Measurements from ENCODE around the gene RFPL4AL1. TPM values are rescaled to one million over a fixed set of nuclear protein-coding genes. Genes with fewer than 3 reads are reported as not detected.
"Not testable (repeated sequence)": the region's sequence is repeated elsewhere in the genome, so short reads cannot be mapped to it uniquely, and the experiment has no call there.

The RFPL4AL1 gene
- not detected for total RNA-seq

- H3K4me3 ChIP-seq; H3K36me3 ChIP-seq; DNase-seq (ENCODE audit: low spot score); H3K9me3 ChIP-seq; H3K27ac ChIP-seq; H3K4me1 ChIP-seq; H3K27me3 ChIP-seq: not testable (repeated sequence)
These were observed at the start of gene RFPL4AL1 for GRCh38 chr19:55768818-55769217. TSS of gene RFPL4AL1 (plus strand) at chr19:55769118. CDS start at chr19:55771805, 2,687 bp downstream.

- H3K27me3 ChIP-seq: no peaks in the 10 kb centered on the region
- DNase-seq (ENCODE audit: low spot score): no peak
- H3K9me3 ChIP-seq: peaks cover 0 to 23% of the 10 kb centered on the region in 2 donors
- H3K27ac ChIP-seq: no peak overlapping the region
- TF ChIP-seq CTCF (IDR thresholded peaks at IDR 0.05): no peak
- H3K4me1 ChIP-seq: no peaks in the 10 kb centered on the region
- no peaks in the 10 kb centered on the region for H3K36me3 ChIP-seq
- H3K4me3 ChIP-seq: no peak overlapping the region
These were observed 48.6 kb upstream of the RFPL4AL1 start for GRCh38 chr19:55720214-55720746.

- Histone ChIP-seq H3K9me3 (peaks cover 0 to 23% of the 10 kb centered on the region in 2 donors), H3K27me3 (no peaks in the 10 kb centered on the region)
- no peak for TF ChIP-seq CTCF (IDR thresholded peaks at IDR 0.05)
These were observed 48.1 kb upstream of the RFPL4AL1 start for GRCh38 chr19:55720801-55721200.

GRCh38 chr19:55723491-55723890 is 45.4 kb upstream of the RFPL4AL1 start:
- Histone ChIP-seq H3K27me3 (no peaks in the 10 kb centered on the region), H3K4me1 (no peaks in the 10 kb centered on the region), H3K27ac (no peak overlapping the region), H3K36me3 (no peaks in the 10 kb centered on the region), H3K9me3 (peaks cover 0 to 23% of the 10 kb centered on the region in 2 donors), H3K4me3 (no peak overlapping the region)
- TF ChIP-seq CTCF (IDR thresholded peaks at IDR 0.05): no peak
- no peak for DNase-seq (ENCODE audit: low spot score)

More at GRCh38 chr19:55720801-55721200, 48.1 kb upstream of the RFPL4AL1 start:
- DNase-seq (ENCODE audit: low spot score): no peak
- Histone ChIP-seq H3K36me3 (no peaks in the 10 kb centered on the region), H3K27ac (no peak overlapping the region), H3K4me3 (no peak overlapping the region), H3K4me1 (no peaks in the 10 kb centered on the region)

- H3K27ac ChIP-seq; H3K4me1 ChIP-seq; H3K36me3 ChIP-seq; H3K4me3 ChIP-seq; DNase-seq (ENCODE audit: low spot score); H3K27me3 ChIP-seq; H3K9me3 ChIP-seq: not testable (repeated sequence)
These were observed 38.5 kb upstream of the RFPL4AL1 start for GRCh38 chr19:55730378-55730777.

- DNase-seq (ENCODE audit: low spot score): no peak
- Histone ChIP-seq H3K27me3 (no peaks in the 10 kb centered on the region), H3K27ac (no peak within 1 kb of the TSS), H3K36me3 (no peaks in the 10 kb centered on the region), H3K4me1 (no peaks in the 10 kb centered on the region), H3K4me3 (no peak within 1 kb of the TSS), H3K9me3 (no peaks in the 10 kb centered on the region)
- no peak for TF ChIP-seq CTCF (IDR thresholded peaks at IDR 0.05)
These were observed 30.6 kb upstream of the RFPL4AL1 start, which contains the start of gene NLRP9 for GRCh38 chr19:55738302-55738701. TSS of gene NLRP9 (minus strand) at chr19:55738402. CDS start at chr19:55738374, 28 bp downstream.

GRCh38 chr19:55750715-55751114 is 18.2 kb upstream of the RFPL4AL1 start:
- no peak for TF ChIP-seq CTCF (IDR thresholded peaks at IDR 0.05)
- no peak for DNase-seq (ENCODE audit: low spot score)

More at GRCh38 chr19:55750715-55751114, 18.2 kb upstream of the RFPL4AL1 start:
- Histone ChIP-seq H3K9me3 (no peaks in the 10 kb centered on the region), H3K27me3 (no peaks in the 10 kb centered on the region), H3K4me1 (no peaks in the 10 kb centered on the region), H3K4me3 (no peak overlapping the region), H3K36me3 (no peaks in the 10 kb centered on the region), H3K27ac (no peak overlapping the region)

All from right atrium auricular region (tissue), 2 donors.